GM23338 (cell line): ENCODE measurements around the gene VPS13A. TPM values are rescaled to one million over a fixed set of nuclear protein-coding genes. Genes with fewer than 3 reads are reported as not detected.

Source experiments
- ATAC-seq: fragments of 200-7000 bp; cut with Tn5 transposase; 3 replicates; pipeline ENCODE4 v1.9.1; 2020
- DNase-seq: peaks from one replicate; pipeline ENCODE4 v3.0.0-alpha.2; 2015; ENCODE audit warnings: low spot score
- H2AFZ ChIP-seq: fragments of 200-600 bp; sonication (generic); 2 replicates; pipeline ENCODE4 v1.8.0; 2016; ENCODE audit warnings: antibody characterized with exemption, mild to moderate bottlenecking, moderate library complexity
- H3F3A ChIP-seq: fragments of 200-600 bp; sonication (generic); replicated peaks from 2 replicates; pipeline ENCODE4 v1.8.0; 2017; ENCODE audit warnings: antibody characterized with exemption, mixed run types, low read depth
- H3K27ac ChIP-seq: fragments of 200-600 bp; sonication (generic); 2 replicates; pipeline ENCODE4 v1.6.1; 2016; ENCODE audit warnings: low read depth
- H3K27me3 ChIP-seq: fragments of 200-600 bp; sonication (generic); 2 replicates; pipeline ENCODE4 v1.8.0; 2016; ENCODE audit warnings: mild to moderate bottlenecking, mixed run types, moderate library complexity; ENCODE audit not compliant: insufficient read depth
- H3K36me3 ChIP-seq: fragments of 200-600 bp; sonication (generic); 2 replicates; pipeline ENCODE4 v1.8.0; 2016; ENCODE audit warnings: mild to moderate bottlenecking; ENCODE audit not compliant: insufficient read depth
- H3K4me1 ChIP-seq: fragments of 200-600 bp; sonication (generic); 2 replicates; pipeline ENCODE4 v1.8.0; 2016; ENCODE audit warnings: mild to moderate bottlenecking, moderate library complexity; ENCODE audit not compliant: insufficient read depth
- H3K4me2 ChIP-seq: fragments of 200-600 bp; sonication (generic); 2 replicates; pipeline ENCODE4 v1.7.1; 2017; ENCODE audit warnings: mixed run types
- H3K4me3 ChIP-seq: fragments of 200-600 bp; sonication (generic); 2 replicates; pipeline ENCODE4 v1.6.1; 2016; ENCODE audit warnings: mixed run types
- H3K79me2 ChIP-seq: fragments of 200-600 bp; sonication (generic); replicated peaks from 2 replicates; pipeline ENCODE4 v1.8.0; 2017; ENCODE audit warnings: mild to moderate bottlenecking; ENCODE audit not compliant: insufficient read depth
- H3K9me2 ChIP-seq: fragments of 200-600 bp; sonication (generic); 2 replicates; pipeline ENCODE4 v1.8.0; 2017; ENCODE audit not compliant: insufficient read depth
- H4K20me1 ChIP-seq: fragments of 200-600 bp; sonication (generic); replicated peaks from 2 replicates; pipeline ENCODE4 v1.8.0; 2017; ENCODE audit warnings: mild to moderate bottlenecking; ENCODE audit not compliant: insufficient read depth
- H3K27ac Mint-ChIP-seq: 2 replicates; pipeline ENCODE4 v1.8.0; 2020; ENCODE audit warnings: inconsistent platforms, mild to moderate bottlenecking, moderate library complexity, mixed read lengths
- H3K27me3 Mint-ChIP-seq: 3 replicates; pipeline ENCODE4 v1.8.0; 2022; ENCODE audit warnings: low read depth, mild to moderate bottlenecking, moderate library complexity, mixed read lengths, inconsistent platforms; ENCODE audit not compliant: insufficient read depth, poor library complexity
- H3K36me3 Mint-ChIP-seq: 3 replicates; pipeline ENCODE4 v1.8.0; 2021; ENCODE audit warnings: low read depth, mild to moderate bottlenecking, inconsistent platforms, moderate library complexity, mixed read lengths
- H3K4me1 Mint-ChIP-seq: 3 replicates; pipeline ENCODE4 v1.8.0; 2020; ENCODE audit warnings: mild to moderate bottlenecking, inconsistent platforms, mixed read lengths
- H3K4me3 Mint-ChIP-seq: 3 replicates; pipeline ENCODE4 v1.8.0; 2021; ENCODE audit warnings: moderate library complexity, mild to moderate bottlenecking, inconsistent platforms, mixed read lengths
- H3K9me3 Mint-ChIP-seq: 3 replicates; pipeline ENCODE4 v1.8.0; 2020; ENCODE audit warnings: moderate library complexity, mild to moderate bottlenecking, inconsistent platforms, mixed read lengths
- CREB1 ChIP-seq: fragments of 250-450 bp; sonication (Bioruptor Pico); IDR thresholded peaks from 2 replicates; pipeline ENCODE4 v1.5.0; 2020; ENCODE audit warnings: low read depth, mild to moderate bottlenecking, moderate library complexity
- EZH2 ChIP-seq: fragments of 200-600 bp; sonication (generic); IDR thresholded peaks from one replicate; pipeline ENCODE4 v1.8.0; 2017; ENCODE audit warnings: antibody characterized with exemption, mild to moderate bottlenecking, low read depth; ENCODE audit not compliant: unreplicated experiment
- EZH2phosphoT487 ChIP-seq: fragments of 200-600 bp; sonication (generic); IDR thresholded peaks from one replicate; pipeline ENCODE4 v1.8.1; 2018; ENCODE audit warnings: antibody characterized with exemption; ENCODE audit not compliant: unreplicated experiment
- JUNB ChIP-seq: IDR thresholded peaks from one replicate; pipeline ENCODE4 v1.6.1; 2016; ENCODE audit warnings: antibody characterized with exemption; ENCODE audit not compliant: unreplicated experiment
- NANOG ChIP-seq: IDR thresholded peaks from 2 replicates; pipeline ENCODE4 v1.6.1; 2016; ENCODE audit warnings: antibody characterized with exemption, borderline replicate concordance
- POLR2AphosphoS5 ChIP-seq: IDR thresholded peaks from 2 replicates; pipeline ENCODE4 v1.6.1; 2016; ENCODE audit warnings: antibody characterized with exemption, low read depth
- STAT1 ChIP-seq: IDR thresholded peaks from one replicate; pipeline ENCODE4 v1.6.1; 2016; ENCODE audit warnings: antibody characterized with exemption; ENCODE audit not compliant: unreplicated experiment
- ZNF114 ChIP-seq: fragments of 250-450 bp; sonication (Bioruptor Pico); IDR thresholded peaks from 2 replicates; pipeline ENCODE4 v1.5.0; 2020; ENCODE audit warnings: mild to moderate bottlenecking, moderate library complexity
- ZNF331 ChIP-seq: fragments of 250-450 bp; sonication (Bioruptor Pico); IDR thresholded peaks from 2 replicates; pipeline ENCODE4 v1.5.0; 2020; ENCODE audit warnings: low read depth, mild to moderate bottlenecking, moderate library complexity
- polyA plus RNA-seq: library from polyadenylated mRNA; unstranded; fragments of >200 nt; fragmentation: Nextera tagmentation; extraction: Ambion mirVana; gene quantifications from 2 replicates; pipeline ENCODE4 v1.2.1, GENCODE V29; 2016
- total RNA-seq: library from RNA; depleted of rRNA; stranded (reverse); fragments of >200 nt; shearing (Covaris generic); gene quantifications from 2 replicates; pipeline ENCODE4 v1.2.3, GENCODE V29; 2014
- TF ChIP-seq, protein P1 (sequence below): fragments of 250-450 bp; sonication (Bioruptor Pico); IDR thresholded peaks from 2 replicates; pipeline ENCODE4 v1.5.0; 2020; ENCODE audit warnings: mild to moderate bottlenecking, moderate library complexity
- TF ChIP-seq, protein P2 (sequence below), 2 experiments: fragments of 200-600 bp in 1 of 2; sonication (generic) in 1 of 2; conservative IDR thresholded peaks; 2 replicates each; pipeline versions ENCODE4 v1.5.1 to v1.6.1; 2016 to 2017; ENCODE audit warnings: antibody characterized with exemption in 2 of 2, low read depth in 2 of 2, mild to moderate bottlenecking in 2 of 2, moderate library complexity in 1 of 2
- TF ChIP-seq, protein P3 (sequence below): IDR thresholded peaks from 2 replicates; pipeline ENCODE4 v1.6.1; 2016; ENCODE audit warnings: antibody characterized with exemption

Gene VPS13A
- total and polyA plus RNA-seq, 2 experiments from 2014 or later: 45.9 to 68.1 TPM

DNA sequence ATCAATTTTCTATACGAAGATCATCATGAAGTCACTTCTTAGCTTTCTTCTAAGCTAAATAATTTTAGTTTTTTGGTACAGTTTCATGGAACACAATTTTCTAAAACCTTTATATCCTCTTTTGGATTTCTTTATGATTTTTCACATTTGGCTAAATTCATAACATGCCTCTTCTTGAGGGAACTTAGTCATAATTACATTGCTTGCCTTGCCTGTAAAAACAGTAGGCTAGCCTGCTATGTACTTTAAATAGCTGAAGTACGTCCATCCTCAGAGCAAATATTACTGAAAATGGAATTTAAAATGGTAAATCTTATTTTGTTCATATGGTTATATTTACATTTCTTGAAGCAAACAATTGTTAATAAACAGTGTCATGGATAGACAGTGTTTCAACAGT, 225.0 kb downstream of the VPS13A start:
- no peak for ATAC-seq
- H3K4me2 ChIP-seq: no peak overlapping the region
- no peaks in the 10 kb centered on the region for H3K4me1 Mint-ChIP-seq

More for the DNA sequence above, 225.0 kb downstream of the VPS13A start:
- no peak overlapping the region for H3K27ac Mint-ChIP-seq
- no peaks in the 10 kb centered on the region for H3K27me3 ChIP-seq
- H3K4me3 Mint-ChIP-seq: no peak overlapping the region
- peaks cover 20% of the 10 kb centered on the region for H3K36me3 Mint-ChIP-seq
- no peaks in the 10 kb centered on the region for H3K27me3 Mint-ChIP-seq
- TF ChIP-seq EZH2phosphoT487 (no peak), STAT1 (no peak), ZNF331 (CRISPR knock-in tag) (no peak), NANOG (no peak), EZH2 (no peak), POLR2AphosphoS5 (no peak), CREB1 (CRISPR knock-in tag) (no peak), ZNF114 (no peak), JUNB (no peak)
- TF ChIP-seq, protein P1, sequence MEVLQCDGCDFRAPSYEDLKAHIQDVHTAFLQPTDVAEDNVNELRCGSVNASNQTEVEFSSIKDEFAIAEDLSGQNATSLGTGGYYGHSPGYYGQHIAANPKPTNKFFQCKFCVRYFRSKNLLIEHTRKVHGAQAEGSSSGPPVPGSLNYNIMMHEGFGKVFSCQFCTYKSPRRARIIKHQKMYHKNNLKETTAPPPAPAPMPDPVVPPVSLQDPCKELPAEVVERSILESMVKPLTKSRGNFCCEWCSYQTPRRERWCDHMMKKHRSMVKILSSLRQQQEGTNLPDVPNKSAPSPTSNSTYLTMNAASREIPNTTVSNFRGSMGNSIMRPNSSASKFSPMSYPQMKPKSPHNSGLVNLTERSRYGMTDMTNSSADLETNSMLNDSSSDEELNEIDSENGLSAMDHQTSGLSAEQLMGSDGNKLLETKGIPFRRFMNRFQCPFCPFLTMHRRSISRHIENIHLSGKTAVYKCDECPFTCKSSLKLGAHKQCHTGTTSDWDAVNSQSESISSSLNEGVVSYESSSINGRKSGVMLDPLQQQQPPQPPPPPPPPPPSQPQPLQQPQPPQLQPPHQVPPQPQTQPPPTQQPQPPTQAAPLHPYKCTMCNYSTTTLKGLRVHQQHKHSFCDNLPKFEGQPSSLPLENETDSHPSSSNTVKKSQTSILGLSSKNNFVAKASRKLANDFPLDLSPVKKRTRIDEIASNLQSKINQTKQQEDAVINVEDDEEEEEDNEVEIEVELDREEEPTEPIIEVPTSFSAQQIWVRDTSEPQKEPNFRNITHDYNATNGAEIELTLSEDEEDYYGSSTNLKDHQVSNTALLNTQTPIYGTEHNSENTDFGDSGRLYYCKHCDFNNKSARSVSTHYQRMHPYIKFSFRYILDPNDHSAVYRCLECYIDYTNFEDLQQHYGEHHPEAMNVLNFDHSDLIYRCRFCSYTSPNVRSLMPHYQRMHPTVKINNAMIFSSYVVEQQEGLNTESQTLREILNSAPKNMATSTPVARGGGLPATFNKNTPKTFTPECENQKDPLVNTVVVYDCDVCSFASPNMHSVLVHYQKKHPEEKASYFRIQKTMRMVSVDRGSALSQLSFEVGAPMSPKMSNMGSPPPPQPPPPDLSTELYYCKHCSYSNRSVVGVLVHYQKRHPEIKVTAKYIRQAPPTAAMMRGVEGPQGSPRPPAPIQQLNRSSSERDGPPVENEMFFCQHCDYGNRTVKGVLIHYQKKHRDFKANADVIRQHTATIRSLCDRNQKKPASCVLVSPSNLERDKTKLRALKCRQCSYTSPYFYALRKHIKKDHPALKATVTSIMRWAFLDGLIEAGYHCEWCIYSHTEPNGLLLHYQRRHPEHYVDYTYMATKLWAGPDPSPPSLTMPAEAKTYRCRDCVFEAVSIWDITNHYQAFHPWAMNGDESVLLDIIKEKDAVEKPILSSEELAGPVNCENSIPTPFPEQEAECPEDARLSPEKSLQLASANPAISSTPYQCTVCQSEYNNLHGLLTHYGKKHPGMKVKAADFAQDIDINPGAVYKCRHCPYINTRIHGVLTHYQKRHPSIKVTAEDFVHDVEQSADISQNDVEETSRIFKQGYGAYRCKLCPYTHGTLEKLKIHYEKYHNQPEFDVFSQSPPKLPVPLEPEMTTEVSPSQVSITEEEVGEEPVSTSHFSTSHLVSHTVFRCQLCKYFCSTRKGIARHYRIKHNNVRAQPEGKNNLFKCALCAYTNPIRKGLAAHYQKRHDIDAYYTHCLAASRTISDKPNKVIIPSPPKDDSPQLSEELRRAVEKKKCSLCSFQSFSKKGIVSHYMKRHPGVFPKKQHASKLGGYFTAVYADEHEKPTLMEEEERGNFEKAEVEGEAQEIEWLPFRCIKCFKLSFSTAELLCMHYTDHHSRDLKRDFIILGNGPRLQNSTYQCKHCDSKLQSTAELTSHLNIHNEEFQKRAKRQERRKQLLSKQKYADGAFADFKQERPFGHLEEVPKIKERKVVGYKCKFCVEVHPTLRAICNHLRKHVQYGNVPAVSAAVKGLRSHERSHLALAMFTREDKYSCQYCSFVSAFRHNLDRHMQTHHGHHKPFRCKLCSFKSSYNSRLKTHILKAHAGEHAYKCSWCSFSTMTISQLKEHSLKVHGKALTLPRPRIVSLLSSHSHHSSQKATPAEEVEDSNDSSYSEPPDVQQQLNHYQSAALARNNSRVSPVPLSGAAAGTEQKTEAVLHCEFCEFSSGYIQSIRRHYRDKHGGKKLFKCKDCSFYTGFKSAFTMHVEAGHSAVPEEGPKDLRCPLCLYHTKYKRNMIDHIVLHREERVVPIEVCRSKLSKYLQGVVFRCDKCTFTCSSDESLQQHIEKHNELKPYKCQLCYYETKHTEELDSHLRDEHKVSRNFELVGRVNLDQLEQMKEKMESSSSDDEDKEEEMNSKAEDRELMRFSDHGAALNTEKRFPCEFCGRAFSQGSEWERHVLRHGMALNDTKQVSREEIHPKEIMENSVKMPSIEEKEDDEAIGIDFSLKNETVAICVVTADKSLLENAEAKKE (CRISPR knock-in tag): no peak
- TF ChIP-seq, protein P2, sequence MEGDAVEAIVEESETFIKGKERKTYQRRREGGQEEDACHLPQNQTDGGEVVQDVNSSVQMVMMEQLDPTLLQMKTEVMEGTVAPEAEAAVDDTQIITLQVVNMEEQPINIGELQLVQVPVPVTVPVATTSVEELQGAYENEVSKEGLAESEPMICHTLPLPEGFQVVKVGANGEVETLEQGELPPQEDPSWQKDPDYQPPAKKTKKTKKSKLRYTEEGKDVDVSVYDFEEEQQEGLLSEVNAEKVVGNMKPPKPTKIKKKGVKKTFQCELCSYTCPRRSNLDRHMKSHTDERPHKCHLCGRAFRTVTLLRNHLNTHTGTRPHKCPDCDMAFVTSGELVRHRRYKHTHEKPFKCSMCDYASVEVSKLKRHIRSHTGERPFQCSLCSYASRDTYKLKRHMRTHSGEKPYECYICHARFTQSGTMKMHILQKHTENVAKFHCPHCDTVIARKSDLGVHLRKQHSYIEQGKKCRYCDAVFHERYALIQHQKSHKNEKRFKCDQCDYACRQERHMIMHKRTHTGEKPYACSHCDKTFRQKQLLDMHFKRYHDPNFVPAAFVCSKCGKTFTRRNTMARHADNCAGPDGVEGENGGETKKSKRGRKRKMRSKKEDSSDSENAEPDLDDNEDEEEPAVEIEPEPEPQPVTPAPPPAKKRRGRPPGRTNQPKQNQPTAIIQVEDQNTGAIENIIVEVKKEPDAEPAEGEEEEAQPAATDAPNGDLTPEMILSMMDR (conservative IDR thresholded peaks at IDR 0.05; ENCODE audit: low read depth in 2 of 2): no peak
- TF ChIP-seq, protein P3, sequence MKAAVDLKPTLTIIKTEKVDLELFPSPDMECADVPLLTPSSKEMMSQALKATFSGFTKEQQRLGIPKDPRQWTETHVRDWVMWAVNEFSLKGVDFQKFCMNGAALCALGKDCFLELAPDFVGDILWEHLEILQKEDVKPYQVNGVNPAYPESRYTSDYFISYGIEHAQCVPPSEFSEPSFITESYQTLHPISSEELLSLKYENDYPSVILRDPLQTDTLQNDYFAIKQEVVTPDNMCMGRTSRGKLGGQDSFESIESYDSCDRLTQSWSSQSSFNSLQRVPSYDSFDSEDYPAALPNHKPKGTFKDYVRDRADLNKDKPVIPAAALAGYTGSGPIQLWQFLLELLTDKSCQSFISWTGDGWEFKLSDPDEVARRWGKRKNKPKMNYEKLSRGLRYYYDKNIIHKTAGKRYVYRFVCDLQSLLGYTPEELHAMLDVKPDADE: no peak
- H3K36me3 ChIP-seq: peaks cover 18% of the 10 kb centered on the region
- no peak overlapping the region for H2AFZ ChIP-seq
- no peaks in the 10 kb centered on the region for H4K20me1 ChIP-seq
- H3K9me2 ChIP-seq: no peaks in the 10 kb centered on the region
- H3K4me1 ChIP-seq: no peaks in the 10 kb centered on the region
- no peaks in the 10 kb centered on the region for H3K79me2 ChIP-seq
- H3K4me3 ChIP-seq: no peak overlapping the region
- DNase-seq: no peak
- H3K27ac ChIP-seq: no peak overlapping the region
- no peaks in the 10 kb centered on the region for H3F3A ChIP-seq
- peaks cover 6% of the 10 kb centered on the region for H3K9me3 Mint-ChIP-seq
